Aorta (tissue), 5 donors: ENCODE measurements around the gene PAEP. TPM values are rescaled to one million over a fixed set of nuclear protein-coding genes. Genes with fewer than 3 reads are reported as not detected.

Experiments used
- ATAC-seq: fragments of 200-7000 bp; cut with Tn5 transposase; one replicate; pipeline ENCODE4 v1.9.1; 2022; ENCODE audit warnings: moderate library complexity; ENCODE audit not compliant: low FRiP score
- DNase-seq, 2 donors: peaks; one replicate each; pipeline ENCODE4 v3.0.0-alpha.2; 2020
- H3K27ac ChIP-seq, 2 donors: one replicate each; pipeline ENCODE4 v1.5.1; 2013; ENCODE audit warnings: low read length in 2 of 2, mild to moderate bottlenecking in 2 of 2, moderate library complexity in 2 of 2, control low read depth in 1 of 2, inconsistent platforms in 1 of 2, low read depth in 1 of 2
- H3K27me3 ChIP-seq, 2 donors: one replicate each; pipeline ENCODE4 v1.6.1; 2013; ENCODE audit warnings: control low read depth in 1 of 2, low read length in 1 of 2, mild to moderate bottlenecking in 1 of 2, moderate library complexity in 1 of 2; ENCODE audit not compliant: insufficient read depth in 2 of 2, control insufficient read depth in 1 of 2
- H3K36me3 ChIP-seq, 2 donors: one replicate each; pipeline ENCODE4 v1.6.1; 2013; ENCODE audit warnings: control low read depth in 1 of 2, low read length in 1 of 2, mild to moderate bottlenecking in 1 of 2; ENCODE audit not compliant: insufficient read depth in 2 of 2, control insufficient read depth in 1 of 2
- H3K4me1 ChIP-seq, 2 donors: one replicate each; pipeline ENCODE4 v1.6.1; 2013; ENCODE audit warnings: low read length in 2 of 2, control low read depth in 1 of 2, mild to moderate bottlenecking in 1 of 2, moderate library complexity in 1 of 2; ENCODE audit not compliant: insufficient read depth in 2 of 2, control insufficient read depth in 1 of 2
- H3K4me3 ChIP-seq, 2 donors: one replicate each; pipeline ENCODE4 v1.5.1; 2013; ENCODE audit warnings: low read length in 2 of 2, control low read depth in 1 of 2, mild to moderate bottlenecking in 1 of 2
- H3K9me3 ChIP-seq: one replicate; pipeline ENCODE4 v1.6.1; 2013; ENCODE audit warnings: mild to moderate bottlenecking, low read length; ENCODE audit not compliant: control insufficient read depth
- WGBS, 2 donors: extraction: QIAGEN DNeasy Blood & Tissue Kit; methylation state at CpG; one replicate each; pipeline ENCODE4 v1.1.7; 2013; 5-methylcytosine and 5-hydroxymethylcytosine counted together
- intact Hi-C, 2 donors: fragments of 100-400 bp; cut with DNase I; formaldehyde crosslinking; loops; one replicate each; pipeline versions ENCODE4 v1.14.2 to v1.15.0; 2022
- polyA plus RNA-seq, 2 donors: library from polyadenylated mRNA; stranded (reverse); fragments of 200-250 nt; gene quantifications; one replicate each; pipeline ENCODE4 v1.2.3, GENCODE V29; 2013
- total RNA-seq, 2 donors: library from RNA; stranded (reverse); fragmentation: NEBNext Ultra II Directional; extraction: Animal tissue kit (Norgen Biotek cat#: 25700); gene quantifications; one replicate each; pipeline ENCODE4 v1.2.1, GENCODE V29; 2021
- donor health status: healthy with polysubstance abuse.
- donor health status: Bipolar disorder and iron deficiency.
- donor health status: DM: no; HTN: no; CAD: no.
- donor health status: DM: no; HTN: no; CAD: no.
- donor health status: DM: yes; HTN: yes; CAD: no.

The PAEP gene
- total and polyA plus RNA-seq, 4 donors, result not detected

DNA sequence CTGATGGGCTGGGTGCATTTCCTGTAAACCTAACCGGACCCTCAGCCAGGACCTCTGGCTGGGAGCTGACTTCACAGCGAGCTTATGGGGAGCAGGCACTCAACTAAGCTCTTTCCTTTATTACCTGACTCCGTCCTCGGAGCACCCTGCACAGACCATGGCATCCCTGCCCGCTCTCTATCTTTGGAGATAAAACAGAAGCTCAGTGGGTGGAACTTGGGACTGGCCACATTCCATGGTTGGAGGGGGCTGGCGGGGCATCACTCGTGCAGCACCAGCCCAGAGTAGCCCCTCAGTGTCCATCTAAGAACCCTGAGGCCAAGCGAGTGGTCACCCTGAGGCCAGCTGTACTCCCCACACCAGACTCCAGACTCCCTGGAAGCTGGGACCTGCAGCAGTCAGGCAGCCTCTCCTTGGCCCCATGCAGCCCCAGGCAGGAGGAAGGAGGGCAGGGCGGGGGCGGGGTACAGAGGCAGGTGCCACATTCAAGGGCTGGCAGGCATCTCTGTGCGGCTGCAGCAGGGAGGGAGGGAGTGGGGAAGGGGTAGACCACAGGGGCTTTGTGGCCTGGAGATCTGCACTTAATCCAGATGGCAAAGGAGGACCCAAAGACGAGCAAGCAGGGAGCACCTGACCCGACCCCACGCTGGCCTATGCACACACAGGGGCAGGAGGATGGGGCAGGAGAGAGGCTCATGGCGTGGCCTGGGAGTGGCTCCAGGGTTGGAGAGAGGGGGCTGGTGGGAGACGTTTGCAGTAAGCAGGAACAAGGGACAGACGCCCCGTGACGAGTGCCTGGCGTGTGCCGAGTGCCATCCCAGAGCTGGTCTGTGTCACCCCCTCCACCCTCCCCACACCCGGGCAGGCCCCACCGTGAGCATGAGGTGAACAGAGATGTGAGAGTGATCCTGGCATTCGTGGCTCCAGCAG, 51.7 kb downstream of the PAEP start:
- Histone ChIP-seq H3K27ac (no peak overlapping the region), H3K4me1 (no peaks in the 10 kb centered on the region), H3K4me3 (no peak overlapping the region), H3K9me3 (no peaks in the 10 kb centered on the region), H3K27me3 (no peaks in the 10 kb centered on the region), H3K36me3 (no peaks in the 10 kb centered on the region)
- ATAC-seq, result no peak
- no peak for DNase-seq
- intact Hi-C loops, result no loop called here
- WGBS, 2 donors, result 77 to 85% methylated on average over 22 to 24 of the region's 24 CpGs

GRCh38 chr9:135613946-135614805, 52.6 kb downstream of the PAEP start:
- DNase-seq, result no peak

GRCh38 chr9:135614821-135615665, 53.5 kb downstream of the PAEP start:
- Histone ChIP-seq H3K27me3 (no peaks in the 10 kb centered on the region), H3K4me1 (no peaks in the 10 kb centered on the region), H3K36me3 (no peaks in the 10 kb centered on the region), H3K9me3 (no peaks in the 10 kb centered on the region), H3K4me3 (no peak overlapping the region), H3K27ac (no peak overlapping the region)
- intact Hi-C loops, result no loop called here
- DNase-seq (no peak), ATAC-seq (no peak)
- WGBS, 2 donors, result 78 to 80% methylated on average over 29 of the region's 29 CpGs

More at GRCh38 chr9:135613946-135614805, 52.6 kb downstream of the PAEP start:
- WGBS, 2 donors, result 75 to 78% methylated on average over 34 of the region's 34 CpGs
- Histone ChIP-seq H3K27ac (no peak overlapping the region), H3K4me3 (no peak overlapping the region), H3K9me3 (no peaks in the 10 kb centered on the region), H3K27me3 (no peaks in the 10 kb centered on the region), H3K4me1 (no peaks in the 10 kb centered on the region), H3K36me3 (no peaks in the 10 kb centered on the region)
- no peak for ATAC-seq
- intact Hi-C loops, result no loop called here

DNA sequence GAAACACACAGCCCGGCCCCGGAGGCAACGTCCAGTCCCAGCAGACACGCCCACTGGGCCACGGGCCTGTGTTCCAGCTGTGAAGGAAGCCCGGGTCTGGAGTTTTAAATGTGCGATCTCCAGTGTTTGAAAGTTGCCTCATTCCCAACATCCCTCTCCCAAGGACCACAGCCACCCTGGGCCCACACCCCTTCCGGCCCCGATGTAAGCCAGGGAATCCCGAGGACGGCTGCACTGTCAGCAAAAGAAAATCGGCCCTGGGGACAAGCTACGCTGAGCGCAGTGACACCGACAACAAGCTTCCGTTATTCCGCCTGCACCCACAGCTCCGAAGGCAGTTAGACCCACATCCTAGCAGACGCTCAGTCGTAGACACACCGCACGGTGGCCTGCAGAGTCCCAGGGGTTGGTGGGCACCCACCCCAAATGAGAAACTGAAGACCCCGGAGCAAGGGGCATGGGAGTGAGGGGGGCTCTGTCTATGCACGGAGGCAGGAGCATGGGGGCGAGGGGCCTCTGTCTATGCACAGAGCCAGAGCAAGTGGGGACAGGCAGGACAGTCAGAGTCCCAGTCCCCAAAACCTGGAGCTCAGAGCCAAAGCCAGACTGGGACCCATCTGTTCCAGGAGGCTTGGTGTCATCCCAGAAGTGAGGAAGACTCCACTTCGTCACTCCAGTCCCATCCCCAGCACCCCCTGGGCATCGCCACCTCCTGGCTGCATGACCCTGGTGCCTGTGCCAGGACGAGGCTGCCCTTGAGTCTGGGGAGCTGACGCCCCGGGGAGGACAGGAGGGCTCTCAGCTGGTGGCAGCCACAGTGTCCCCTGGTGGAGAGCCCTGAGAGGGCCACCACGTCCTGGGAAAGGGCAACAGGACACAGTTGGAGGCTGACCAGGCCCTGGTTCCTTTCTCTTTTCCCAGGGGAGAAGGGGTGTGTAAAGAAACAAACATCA, 54.4 kb downstream of the PAEP start:
- Histone ChIP-seq H3K4me3 (no peak overlapping the region), H3K4me1 (no peaks in the 10 kb centered on the region), H3K9me3 (no peaks in the 10 kb centered on the region), H3K27me3 (no peaks in the 10 kb centered on the region), H3K27ac (no peak overlapping the region), H3K36me3 (no peaks in the 10 kb centered on the region)
- intact Hi-C loops, result no loop called here
- ATAC-seq (no peak), DNase-seq (no peak)
- 63 to 65% methylated on average over 31 of the region's 31 CpGs for WGBS, 2 donors

Other genes starting within 250 kb of the PAEP start
- 10 to 100 TPM; 11.4 to 14.2 TPM for gene PPP1R26, start 82.0 kb upstream of the PAEP start, total RNA-seq
- gene PPP1R26, start 82.0 kb upstream of the PAEP start, polyA plus RNA-seq, result 10 to 100 TPM in 1 of 2 donors, 1 to 10 TPM in 1; 3.3 to 10.3 TPM
- 10 to 100 TPM; 16.1 to 20.5 TPM for gene MRPS2, start 61.1 kb upstream of the PAEP start, total RNA-seq
- 10 to 100 TPM; 15.5 to 30.5 TPM for gene MRPS2, start 61.1 kb upstream of the PAEP start, polyA plus RNA-seq
- under 1 TPM in 1 of 2 donors, not detected in 1; 0.81 TPM for gene LCN1, start 40.3 kb upstream of the PAEP start, total RNA-seq
- gene LCN1, start 40.3 kb upstream of the PAEP start, polyA plus RNA-seq, result not detected
- gene OBP2A, start 15.6 kb upstream of the PAEP start, total RNA-seq, result not detected
- gene OBP2A, start 15.6 kb upstream of the PAEP start, polyA plus RNA-seq, result not detected
- gene GLT6D1, start 77.8 kb downstream of the PAEP start, total RNA-seq, result not detected
- gene GLT6D1, start 77.8 kb downstream of the PAEP start, polyA plus RNA-seq, result not detected
- not detected for gene LCN9, start 101.6 kb downstream of the PAEP start, total RNA-seq
- gene LCN9, start 101.6 kb downstream of the PAEP start, polyA plus RNA-seq, result not detected
- not detected for gene SOHLH1, start 137.7 kb downstream of the PAEP start, total RNA-seq
- not detected for gene SOHLH1, start 137.7 kb downstream of the PAEP start, polyA plus RNA-seq
- under 1 TPM; 0.16 to 0.78 TPM for gene KCNT1, start 140.4 kb downstream of the PAEP start, total RNA-seq
- not detected for gene KCNT1, start 140.4 kb downstream of the PAEP start, polyA plus RNA-seq